Fibroblast of lung (primary cell): ENCODE measurements around the gene CDK13. TPM values are rescaled to one million over a fixed set of nuclear protein-coding genes. Genes with fewer than 3 reads are reported as not detected.
"Not testable (repeated sequence)": the region's sequence is repeated elsewhere in the genome, so short reads cannot be mapped to it uniquely, and the experiment has no call there.

Source experiments
- DNase-seq, 2 donors: peaks; one replicate each; pipeline versions ENCODE4 v3.0.0 to v3.0.0-alpha.2; 2010; ENCODE audit warnings: low read depth in 2 of 2
- H2AFZ ChIP-seq: 2 replicates; pipeline ENCODE4 v1.5.1; 2012; ENCODE audit warnings: low read length, control low read depth, inconsistent platforms
- H3K27ac ChIP-seq: 2 replicates; pipeline ENCODE4 v1.5.1; 2011; ENCODE audit warnings: low read length, control low read depth; ENCODE audit not compliant: insufficient read depth
- H3K27me3 ChIP-seq: 2 replicates; pipeline ENCODE4 v1.5.1; 2011; ENCODE audit warnings: mild to moderate bottlenecking, low read length; ENCODE audit not compliant: control insufficient read depth, insufficient read depth
- H3K36me3 ChIP-seq: 2 replicates; pipeline ENCODE4 v1.5.1; 2011; ENCODE audit warnings: low read length; ENCODE audit not compliant: control insufficient read depth, insufficient read depth
- H3K4me1 ChIP-seq: 2 replicates; pipeline ENCODE4 v1.5.1; 2011; ENCODE audit warnings: low read length; ENCODE audit not compliant: control insufficient read depth, insufficient read depth; ENCODE audit errors: extremely low read depth
- H3K4me2 ChIP-seq: 2 replicates; pipeline ENCODE4 v1.5.1; 2011; ENCODE audit warnings: low read length, control low read depth; ENCODE audit not compliant: insufficient read depth; ENCODE audit errors: extremely low read depth
- H3K4me3 ChIP-seq, 4 experiments: fragments of 200-600 bp in 1 of 4; sonication (generic) in 1 of 4; replicated peaks in 1 of 4; 2 replicates each; pipeline ENCODE4 v1.5.1; 2011 to 2016; ENCODE audit warnings: low read length in 4 of 4, low read depth in 3 of 4, mild to moderate bottlenecking in 3 of 4, control low read depth in 2 of 4, inconsistent platforms in 1 of 4, mixed read lengths in 1 of 4; ENCODE audit not compliant: insufficient read depth in 1 of 4; ENCODE audit errors: control extremely low read depth in 1 of 4
- H3K79me2 ChIP-seq: 2 replicates; pipeline ENCODE4 v1.5.1; 2012; ENCODE audit warnings: mild to moderate bottlenecking, low read length, inconsistent platforms; ENCODE audit not compliant: control insufficient read depth, insufficient read depth
- H3K9ac ChIP-seq: 2 replicates; pipeline ENCODE4 v1.5.1; 2011; ENCODE audit warnings: mild to moderate bottlenecking, low read length, control low read depth; ENCODE audit not compliant: insufficient read depth
- H3K9me3 ChIP-seq: 2 replicates; pipeline ENCODE4 v1.5.1; 2012; ENCODE audit warnings: low read depth, low read length; ENCODE audit not compliant: control insufficient read depth, insufficient read depth
- H4K20me1 ChIP-seq: 2 replicates; pipeline ENCODE4 v1.5.1; 2011; ENCODE audit warnings: low read length; ENCODE audit not compliant: control insufficient read depth, insufficient read depth; ENCODE audit errors: extremely low read depth
- EZH2 ChIP-seq: IDR thresholded peaks from 2 replicates; pipeline ENCODE4 v1.5.1; 2012; ENCODE audit warnings: low read length, control low read depth, mild to moderate bottlenecking; ENCODE audit errors: missing control alignments
- polyA plus RNA-seq, 2 donors: library from polyadenylated mRNA; depleted of rRNA in 1 of 2; stranded (reverse) in 1 of 2; unstranded in 1 of 2; fragments of >200 nt; gene quantifications; 2 replicates each; pipeline ENCODE4 v1.2.1, GENCODE V29; 2011 to 2012; ENCODE audit warnings: missing spikeins in 1 of 2
- total RNA-seq: library from RNA; depleted of rRNA; stranded (reverse); fragments of >200 nt; gene quantifications from 2 replicates; pipeline ENCODE4 v1.2.1, GENCODE V29; 2014
- TF ChIP-seq, protein P1 (sequence below), 2 donors: IDR thresholded peaks in 1 of 2; conservative IDR thresholded peaks in 1 of 2; 1 replicate in 1 of 2; 2 replicates in 1 of 2; pipeline ENCODE4 v1.5.1; 2011 to 2012; ENCODE audit warnings: low read length in 2 of 2, control low read depth in 1 of 2, inconsistent platforms in 1 of 2, low read depth in 1 of 2, mild to moderate bottlenecking in 1 of 2

The CDK13 gene
- total and polyA plus RNA-seq, 2 donors (not counting 1 experiment from before 2014, with no cell fraction given), result 35.3 to 76.8 TPM

- H3K9ac ChIP-seq, result peak overlapping the region; percentile 91
- peaks cover 37% of the 10 kb centered on the region for H3K79me2 ChIP-seq
- H3K36me3 ChIP-seq, result no peaks in the 10 kb centered on the region
- peak overlapping the region; percentile 72 to 99 (median 94) for H3K4me3 ChIP-seq
- H4K20me1 ChIP-seq, result no peaks in the 10 kb centered on the region
- H3K4me2 ChIP-seq, result peak overlapping the region; percentile 61
- peak overlapping the region; percentile 30 for H3K27ac ChIP-seq
- no peak for TF ChIP-seq EZH2
- TF ChIP-seq, protein P1, sequence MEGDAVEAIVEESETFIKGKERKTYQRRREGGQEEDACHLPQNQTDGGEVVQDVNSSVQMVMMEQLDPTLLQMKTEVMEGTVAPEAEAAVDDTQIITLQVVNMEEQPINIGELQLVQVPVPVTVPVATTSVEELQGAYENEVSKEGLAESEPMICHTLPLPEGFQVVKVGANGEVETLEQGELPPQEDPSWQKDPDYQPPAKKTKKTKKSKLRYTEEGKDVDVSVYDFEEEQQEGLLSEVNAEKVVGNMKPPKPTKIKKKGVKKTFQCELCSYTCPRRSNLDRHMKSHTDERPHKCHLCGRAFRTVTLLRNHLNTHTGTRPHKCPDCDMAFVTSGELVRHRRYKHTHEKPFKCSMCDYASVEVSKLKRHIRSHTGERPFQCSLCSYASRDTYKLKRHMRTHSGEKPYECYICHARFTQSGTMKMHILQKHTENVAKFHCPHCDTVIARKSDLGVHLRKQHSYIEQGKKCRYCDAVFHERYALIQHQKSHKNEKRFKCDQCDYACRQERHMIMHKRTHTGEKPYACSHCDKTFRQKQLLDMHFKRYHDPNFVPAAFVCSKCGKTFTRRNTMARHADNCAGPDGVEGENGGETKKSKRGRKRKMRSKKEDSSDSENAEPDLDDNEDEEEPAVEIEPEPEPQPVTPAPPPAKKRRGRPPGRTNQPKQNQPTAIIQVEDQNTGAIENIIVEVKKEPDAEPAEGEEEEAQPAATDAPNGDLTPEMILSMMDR (conservative IDR thresholded peaks at IDR 0.05 in 1 of 2, IDR thresholded peaks at IDR 0.05 in 1 of 2; ENCODE audit: low read depth in 1 of 2, low read length in 2 of 2), result no peak
- DNase-seq, result peak; percentile 12 to 37
- H3K27me3 ChIP-seq, result no peaks in the 10 kb centered on the region
- H3K4me1 ChIP-seq, result peaks cover 2% of the 10 kb centered on the region
- H2AFZ ChIP-seq, result peak overlapping the region; percentile 64
- H3K9me3 ChIP-seq, result no peaks in the 10 kb centered on the region
Measured at GRCh38 chr7:40135317-40135610, 185.2 kb downstream of the CDK13 start.

GRCh38 chr7:40137563-40137962, 187.5 kb downstream of the CDK13 start:
- DNase-seq, result no peak
- no peak overlapping the region for H2AFZ ChIP-seq
- H3K9ac ChIP-seq, result no peak overlapping the region
- peaks cover 2% of the 10 kb centered on the region for H3K4me1 ChIP-seq
- H3K79me2 ChIP-seq, result peaks cover 19% of the 10 kb centered on the region
- H3K4me2 ChIP-seq, result no peak overlapping the region
- no peak overlapping the region for H3K27ac ChIP-seq
- no peaks in the 10 kb centered on the region for H3K36me3 ChIP-seq
- no peaks in the 10 kb centered on the region for H3K9me3 ChIP-seq
- H4K20me1 ChIP-seq, result no peaks in the 10 kb centered on the region
- no peaks in the 10 kb centered on the region for H3K27me3 ChIP-seq
- no peak overlapping the region for H3K4me3 ChIP-seq
- TF ChIP-seq EZH2, result no peak
- TF ChIP-seq, protein P1 (conservative IDR thresholded peaks at IDR 0.05 in 1 of 2, IDR thresholded peaks at IDR 0.05 in 1 of 2; ENCODE audit: low read depth in 1 of 2, low read length in 2 of 2), result no peak

DNA sequence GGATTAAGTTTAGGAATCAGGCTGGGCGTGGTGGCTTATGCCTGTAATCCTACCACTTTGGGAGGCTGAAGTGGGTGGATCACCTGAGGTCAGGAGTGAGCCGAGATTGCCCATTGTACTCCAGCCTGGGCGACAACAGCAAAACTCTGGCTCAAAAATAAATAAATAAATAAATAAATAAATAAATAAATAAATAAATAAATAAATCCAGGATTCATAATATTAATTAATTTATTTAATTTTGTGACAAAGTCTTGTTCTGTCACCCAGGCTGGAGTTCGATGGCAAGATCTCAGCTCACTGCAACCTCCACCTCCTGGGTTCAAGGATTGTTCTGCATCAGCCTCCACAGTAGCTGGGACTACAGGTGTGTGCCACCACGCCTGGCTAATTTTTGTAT, 188.9 kb downstream of the CDK13 start:
- no peak overlapping the region for H3K9ac ChIP-seq
- H2AFZ ChIP-seq, result no peak overlapping the region
- H3K27me3 ChIP-seq, result no peaks in the 10 kb centered on the region
- H3K4me1 ChIP-seq, result no peaks in the 10 kb centered on the region
- H3K9me3 ChIP-seq, result no peaks in the 10 kb centered on the region
- no peak for DNase-seq
- TF ChIP-seq EZH2, result no peak
- no peaks in the 10 kb centered on the region for H3K36me3 ChIP-seq
- no peak overlapping the region for H3K4me3 ChIP-seq
- no peaks in the 10 kb centered on the region for H4K20me1 ChIP-seq
- no peak overlapping the region for H3K27ac ChIP-seq
- H3K79me2 ChIP-seq, result peaks cover 4% of the 10 kb centered on the region
- no peak overlapping the region for H3K4me2 ChIP-seq

GRCh38 chr7:40139891-40140290, 189.8 kb downstream of the CDK13 start:
- not testable (repeated sequence) for H3K27ac ChIP-seq, H3K4me2 ChIP-seq, H3K36me3 ChIP-seq, H3K4me3 ChIP-seq, H4K20me1 ChIP-seq, H3K27me3 ChIP-seq, H3K9ac ChIP-seq, H2AFZ ChIP-seq, H3K79me2 ChIP-seq, DNase-seq, H3K4me1 ChIP-seq, H3K9me3 ChIP-seq

- not testable (repeated sequence) for H2AFZ ChIP-seq, H3K4me2 ChIP-seq, H3K27ac ChIP-seq, H3K9me3 ChIP-seq, H3K79me2 ChIP-seq, H3K4me1 ChIP-seq, H3K36me3 ChIP-seq, H4K20me1 ChIP-seq, DNase-seq, H3K9ac ChIP-seq, H3K4me3 ChIP-seq, H3K27me3 ChIP-seq
Measured at GRCh38 chr7:40141916-40142315, 191.9 kb downstream of the CDK13 start.
